ENCODE measurements around the gene CENPN.

CENPN gene

GRCh38 chr16:81035398-81035974 lies 28.5 kb downstream of the CENPN start, which contains the start of gene ATMIN:
Gene ATMIN (plus strand): TSS chr16:81035842. CDS start chr16:81035871, 29 bp downstream.
- Histone ChIP-seq H3K36me3 (replicated peaks) (no peaks in the 10 kb centered on the region), H3K4me3 (ENCODE audit: low read depth, low read length) (peak within 1 kb of the TSS; percentile 69), H3K27me3 (replicated peaks) (no peaks in the 10 kb centered on the region), H3K27ac (peak within 1 kb of the TSS; percentile 32)
- peak; percentile 52 for DNase-seq
- TF ChIP-seq CTCF (IDR thresholded peaks at IDR 0.05; ENCODE audit: low read depth, low read length, missing control alignments): peak; percentile 81
- in situ Hi-C loops (cut with HindIII; ENCODE audit: low pct_ligation_motif_present, low sequenced_read_pairs): no loop called here

DNA sequence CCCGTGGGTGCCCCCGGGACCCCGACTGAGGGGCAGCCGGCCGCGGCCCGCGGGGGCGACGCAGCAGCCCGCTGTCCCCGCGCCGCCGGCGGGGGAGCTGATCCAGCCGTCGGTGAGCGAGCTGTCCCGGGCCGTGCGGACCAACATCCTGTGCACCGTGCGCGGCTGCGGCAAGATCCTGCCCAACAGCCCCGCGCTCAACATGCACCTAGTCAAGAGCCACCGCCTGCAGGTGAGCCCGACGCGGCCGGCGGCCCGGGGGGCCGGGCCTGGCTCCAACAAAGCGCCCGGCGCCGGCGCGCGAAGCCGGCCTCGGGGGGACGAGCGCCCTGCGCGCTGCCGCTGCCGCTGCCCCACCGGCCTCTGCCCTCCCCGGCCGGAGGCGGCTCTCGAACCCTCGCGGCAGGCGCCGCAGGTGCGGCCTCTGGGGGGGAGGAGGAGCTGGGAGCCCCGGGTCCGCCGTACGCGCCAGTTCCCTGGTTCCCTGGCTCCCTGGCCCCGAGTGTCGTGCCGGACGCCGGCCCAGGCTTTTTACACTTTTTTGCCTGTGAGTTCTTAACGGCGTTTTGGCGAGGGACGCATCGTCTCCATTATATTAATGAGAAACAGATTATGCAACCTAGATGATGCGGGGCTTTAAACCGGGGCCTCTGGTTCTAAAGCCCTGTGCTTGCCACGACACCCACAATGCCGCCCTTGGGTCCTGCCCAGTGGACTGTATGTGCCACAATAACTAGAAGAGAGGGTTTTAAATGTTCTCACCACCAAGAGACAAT lies 29.1 kb downstream of the CENPN start:
- in situ Hi-C loops (cut with HindIII; ENCODE audit: low pct_ligation_motif_present, low sequenced_read_pairs): no loop called here
- Histone ChIP-seq H3K27ac (peak overlapping the region; percentile 32), H3K4me3 (ENCODE audit: low read depth, low read length) (peak overlapping the region; percentile 69), H3K27me3 (replicated peaks) (no peaks in the 10 kb centered on the region), H3K36me3 (replicated peaks) (no peaks in the 10 kb centered on the region)
- DNase-seq: peak; percentile 6
- peak; percentile 13 for TF ChIP-seq CTCF (IDR thresholded peaks at IDR 0.05; ENCODE audit: low read depth, low read length, missing control alignments)

DNA sequence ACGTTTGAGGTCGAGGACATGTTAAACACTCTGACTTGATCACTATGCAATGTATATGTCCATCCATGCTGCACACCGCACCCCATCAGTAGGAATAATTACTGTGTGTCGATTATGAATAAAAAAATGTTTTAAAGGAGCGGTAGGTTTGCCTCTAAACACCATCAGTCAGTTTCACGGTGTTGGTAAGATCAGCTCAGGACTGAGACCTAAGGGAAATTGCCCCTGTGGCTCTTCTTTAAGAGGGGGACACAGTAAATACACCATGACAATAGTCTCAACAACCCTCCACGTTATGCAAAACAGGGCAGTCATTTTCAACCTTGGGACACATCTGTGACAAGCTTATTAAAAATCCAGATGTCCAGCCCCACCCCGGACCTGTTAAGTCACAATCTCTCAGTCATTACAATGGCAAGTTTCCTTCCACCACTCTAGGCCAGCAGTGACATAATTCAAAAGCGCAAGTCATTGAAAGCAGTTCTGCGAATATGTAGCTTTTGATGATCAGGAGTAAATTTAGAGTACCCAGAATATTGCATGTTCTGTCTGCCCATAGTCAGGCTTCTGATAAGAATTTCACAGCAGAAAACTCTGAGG lies 29.8 kb downstream of the CENPN start:
- H3K27ac ChIP-seq: peak overlapping the region; percentile 32
- in situ Hi-C loops (cut with HindIII; ENCODE audit: low pct_ligation_motif_present, low sequenced_read_pairs): no loop called here
- peak overlapping the region; percentile 69 for H3K4me3 ChIP-seq (ENCODE audit: low read depth, low read length)
- peaks cover 6% of the 10 kb centered on the region for H3K36me3 ChIP-seq (replicated peaks)
- no peaks in the 10 kb centered on the region for H3K27me3 ChIP-seq (replicated peaks)
- no peak for TF ChIP-seq CTCF (IDR thresholded peaks at IDR 0.05; ENCODE audit: low read depth, low read length, missing control alignments)
- DNase-seq: no peak

- no peak for DNase-seq
- no peak overlapping the region for H3K27ac ChIP-seq
- H3K27me3 ChIP-seq (replicated peaks): no peaks in the 10 kb centered on the region
- H3K36me3 ChIP-seq (replicated peaks): peaks cover 30% of the 10 kb centered on the region
- H3K4me3 ChIP-seq (ENCODE audit: low read depth, low read length): no peak overlapping the region
- TF ChIP-seq CTCF (IDR thresholded peaks at IDR 0.05; ENCODE audit: low read depth, low read length, missing control alignments): no peak
- in situ Hi-C loops (cut with HindIII; ENCODE audit: low pct_ligation_motif_present, low sequenced_read_pairs): no loop called here
These were observed 33.1 kb downstream of the CENPN start for GRCh38 chr16:81040131-81040530.

GRCh38 chr16:81040842-81041241 lies 33.8 kb downstream of the CENPN start:
- TF ChIP-seq CTCF (IDR thresholded peaks at IDR 0.05; ENCODE audit: low read depth, low read length, missing control alignments): no peak
- H3K27ac ChIP-seq: no peak overlapping the region

More at GRCh38 chr16:81040842-81041241, 33.8 kb downstream of the CENPN start:
- in situ Hi-C loops (cut with HindIII; ENCODE audit: low pct_ligation_motif_present, low sequenced_read_pairs): no loop called here
- Histone ChIP-seq H3K4me3 (ENCODE audit: low read depth, low read length) (no peak overlapping the region), H3K36me3 (replicated peaks) (peaks cover 34% of the 10 kb centered on the region), H3K27me3 (replicated peaks) (no peaks in the 10 kb centered on the region)
- no peak for DNase-seq

Data from brain microvascular endothelial cell (primary cell).